Right ventricle myocardium superior (tissue), 1 donor: ENCODE results near the gene FAF1. TPM values are rescaled to one million over a fixed set of nuclear protein-coding genes. Genes with fewer than 3 reads are reported as not detected.

Source experiments
- ATAC-seq: fragments of 200-7000 bp; cut with Tn5 transposase; one replicate; pipeline ENCODE4 v1.9.1; 2020; ENCODE audit warnings: mild to moderate bottlenecking; ENCODE audit not compliant: poor library complexity
- DNase-seq: peaks from one replicate; pipeline ENCODE4 v3.0.0-alpha.2; 2020
- intact Hi-C: fragments of 100-400 bp; cut with DNase I; formaldehyde crosslinking; loops from one replicate; pipeline ENCODE4 v1.11.2; 2022
- total RNA-seq: library from RNA; stranded (reverse); fragmentation: NEBNext Ultra II Directional; extraction: Animal tissue kit (Norgen Biotek cat#: 25700); gene quantifications from one replicate; pipeline ENCODE4 v1.2.1, GENCODE V29; 2021
- donor health status: DM: no; HTN: yes; CAD: no; lungs with severe emphysema.

Gene FAF1
- total RNA-seq, 1 donor from 2014 or later: 88.1 TPM

DNA sequence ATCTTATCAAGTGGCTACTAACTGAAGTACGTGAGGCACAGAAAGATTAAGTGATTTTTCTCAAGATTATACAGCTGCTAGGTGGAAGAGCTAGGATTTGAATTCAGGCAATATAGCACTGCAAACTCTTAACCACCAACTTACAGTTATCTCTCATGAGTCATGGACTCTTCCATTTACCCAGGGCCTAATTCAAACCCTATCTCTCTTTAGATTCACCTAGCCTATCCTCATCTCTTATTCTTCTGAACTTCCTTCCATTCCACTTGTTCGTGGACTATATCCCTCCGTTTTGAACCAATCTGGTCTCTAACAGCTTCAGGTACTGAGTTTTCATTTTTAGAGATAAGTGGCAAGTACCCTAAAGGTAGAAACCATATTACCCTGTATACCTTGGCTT lies 444.0 kb downstream of the FAF1 start:
- intact Hi-C loops: no loop called here
- no peak for DNase-seq
- no peak for ATAC-seq

DNA sequence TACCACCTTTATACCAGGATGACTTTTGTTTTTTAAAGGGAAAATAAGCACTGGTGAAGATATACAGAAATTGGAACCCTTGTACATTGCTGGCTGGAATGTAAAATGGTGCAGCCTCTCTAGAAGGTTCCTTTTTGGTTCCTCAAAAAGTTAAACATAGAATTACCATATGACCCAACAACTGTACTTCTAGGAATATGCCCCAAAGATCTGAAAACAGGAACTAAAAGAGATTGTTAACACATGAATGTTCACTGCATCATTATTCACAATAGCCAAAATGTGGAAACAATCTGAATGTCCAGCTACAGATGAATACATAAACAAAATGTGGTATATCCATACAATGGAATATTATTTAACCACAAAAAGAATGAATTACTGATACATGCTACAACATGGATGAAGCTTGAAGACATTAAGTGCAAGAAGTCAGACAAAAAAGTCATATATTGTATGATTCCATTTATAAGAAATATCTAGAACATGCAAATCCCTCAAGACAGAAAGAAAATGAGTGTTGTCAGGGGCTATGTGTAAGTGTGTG lies 452.0 kb downstream of the FAF1 start:
- intact Hi-C loops: no loop called here

DNA sequence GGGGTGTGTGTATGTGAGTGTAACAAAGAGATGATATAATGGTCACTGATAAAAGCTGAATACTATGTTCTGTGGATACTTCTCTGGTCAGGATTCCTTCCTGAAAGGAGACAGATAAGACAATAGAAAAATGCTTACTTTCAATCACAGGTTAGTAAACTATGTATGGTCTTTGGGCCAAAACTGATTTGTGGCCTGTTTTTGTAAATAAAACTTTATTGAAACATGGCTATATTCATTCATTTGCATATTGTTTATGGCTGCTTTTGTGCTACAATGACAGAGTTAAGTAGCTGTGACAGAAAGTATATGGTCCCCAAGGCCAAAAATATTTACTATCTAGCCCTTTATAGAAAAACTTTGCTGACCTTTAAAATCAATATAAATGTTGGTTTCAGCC lies 454.6 kb downstream of the FAF1 start:
- ATAC-seq: no peak
- intact Hi-C loops: no loop called here

More for the DNA sequence above, 452.0 kb downstream of the FAF1 start:
- DNase-seq: no peak
- ATAC-seq: no peak

DNA sequence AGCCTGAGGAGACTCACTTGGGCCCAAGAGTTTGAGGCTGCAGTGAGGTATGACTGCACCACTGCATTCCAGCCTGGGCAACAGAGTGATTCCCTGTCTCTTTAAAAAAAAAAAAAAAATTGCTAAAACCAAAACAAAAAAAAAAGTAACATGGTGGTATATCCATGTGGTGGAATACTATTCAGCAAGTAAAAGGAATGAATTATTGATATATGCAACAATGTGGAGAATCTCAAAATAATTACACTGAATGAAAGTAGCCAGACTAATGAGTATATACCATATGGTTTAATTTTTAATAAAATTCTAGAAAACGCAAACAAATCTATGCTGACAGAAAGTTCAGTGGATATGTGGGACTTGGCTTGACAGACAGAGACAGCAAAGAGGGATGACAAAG lies 456.6 kb downstream of the FAF1 start:
- no peak for ATAC-seq
- DNase-seq: no peak
- intact Hi-C loops: no loop called here

More for the DNA sequence above, 454.6 kb downstream of the FAF1 start:
- DNase-seq: no peak

DNA sequence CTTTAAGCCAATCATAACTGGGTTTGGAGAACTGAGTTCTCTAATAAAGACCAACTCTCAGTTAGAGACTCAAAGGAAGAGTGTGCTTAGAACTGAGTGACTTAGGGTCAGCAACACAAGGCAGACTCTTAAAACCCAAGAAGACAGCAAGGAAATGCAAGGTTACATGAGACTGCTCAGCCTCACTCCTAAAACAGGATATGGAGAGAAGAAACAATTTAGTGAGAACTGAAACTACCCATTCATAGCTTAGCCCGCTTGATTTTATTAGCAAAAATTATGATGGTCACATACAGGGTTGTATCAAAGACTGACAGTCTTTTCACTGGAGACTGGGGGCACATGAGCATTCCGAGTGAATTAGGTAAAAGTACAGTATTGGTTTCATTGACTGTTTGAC lies 457.9 kb downstream of the FAF1 start:
- ATAC-seq (no peak), DNase-seq (no peak)
- intact Hi-C loops: no loop called here

- DNase-seq (no peak), ATAC-seq (no peak)
- intact Hi-C loops: no loop called here
These were observed 463.1 kb downstream of the FAF1 start for GRCh38 chr1:50497007-50497406.

DNA sequence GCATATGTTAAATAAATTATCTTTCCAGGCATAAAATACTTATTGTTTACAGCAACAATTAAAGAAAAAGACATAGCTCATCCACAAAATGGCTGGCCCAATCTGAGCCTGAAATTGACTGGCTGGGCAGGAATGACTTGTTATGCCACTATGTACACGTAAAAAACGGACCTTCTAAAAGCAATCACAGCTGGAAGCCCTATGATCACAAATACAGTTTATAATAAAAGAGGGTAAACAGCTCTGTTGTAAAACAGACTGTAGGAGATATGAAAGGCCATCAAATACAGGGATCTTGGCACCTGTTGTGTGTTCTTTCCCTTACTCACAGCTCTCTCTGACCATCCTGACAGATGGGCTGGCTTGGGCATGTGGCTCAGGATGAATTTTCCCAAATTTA lies 466.4 kb downstream of the FAF1 start:
- no peak for DNase-seq
- ATAC-seq: no peak
- intact Hi-C loops: no loop called here

GRCh38 chr1:50492142-50492541 lies 467.9 kb downstream of the FAF1 start:
- intact Hi-C loops: no loop called here
- DNase-seq: no peak
- no peak for ATAC-seq

DNA sequence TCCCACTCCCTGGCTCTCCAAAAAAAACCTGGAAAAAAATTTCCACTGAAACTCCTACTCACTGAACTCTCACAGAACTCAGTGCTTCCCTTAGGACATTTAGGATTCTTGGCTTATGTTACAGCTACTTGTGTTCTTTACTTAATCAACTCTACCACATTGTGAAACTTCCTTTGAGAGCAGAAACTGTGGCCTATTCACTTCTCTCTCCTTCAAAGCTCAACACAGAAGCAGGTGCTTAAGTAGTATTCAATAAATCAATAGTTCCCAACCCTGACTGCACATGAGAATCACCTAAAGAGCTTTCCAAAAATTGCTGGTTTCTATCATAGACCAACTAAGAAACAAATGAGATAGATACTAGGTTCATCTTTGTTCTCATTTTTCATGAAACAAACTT lies 468.9 kb downstream of the FAF1 start:
- intact Hi-C loops: no loop called here
- DNase-seq: no peak
- no peak for ATAC-seq

GRCh38 chr1:50490640-50491039 lies 469.4 kb downstream of the FAF1 start:
- intact Hi-C loops: no loop called here
- ATAC-seq (no peak), DNase-seq (no peak)

DNA sequence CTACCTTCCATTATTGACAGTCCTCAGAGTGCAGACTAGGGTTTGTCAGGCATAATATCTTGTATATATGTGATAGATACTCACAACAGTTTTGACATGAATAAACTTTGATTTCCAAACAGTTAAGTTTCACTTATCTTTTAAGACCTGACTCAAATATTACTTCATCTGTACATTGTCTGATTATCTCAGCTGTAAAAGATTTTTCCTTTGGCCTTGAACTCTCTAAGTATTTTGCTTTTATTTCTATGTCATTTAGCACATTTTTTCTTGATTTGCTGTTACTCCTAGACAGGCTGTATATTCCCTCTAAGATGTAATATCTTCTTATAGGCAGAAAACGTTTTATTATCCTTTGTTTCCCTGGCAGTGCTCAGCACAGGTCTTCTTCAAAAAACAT lies 471.2 kb downstream of the FAF1 start:
- DNase-seq (no peak), ATAC-seq (no peak)
- intact Hi-C loops: no loop called here

- intact Hi-C loops: no loop called here
- ATAC-seq (no peak), DNase-seq (no peak)
These were observed 471.7 kb downstream of the FAF1 start for GRCh38 chr1:50488356-50488755.

DNA sequence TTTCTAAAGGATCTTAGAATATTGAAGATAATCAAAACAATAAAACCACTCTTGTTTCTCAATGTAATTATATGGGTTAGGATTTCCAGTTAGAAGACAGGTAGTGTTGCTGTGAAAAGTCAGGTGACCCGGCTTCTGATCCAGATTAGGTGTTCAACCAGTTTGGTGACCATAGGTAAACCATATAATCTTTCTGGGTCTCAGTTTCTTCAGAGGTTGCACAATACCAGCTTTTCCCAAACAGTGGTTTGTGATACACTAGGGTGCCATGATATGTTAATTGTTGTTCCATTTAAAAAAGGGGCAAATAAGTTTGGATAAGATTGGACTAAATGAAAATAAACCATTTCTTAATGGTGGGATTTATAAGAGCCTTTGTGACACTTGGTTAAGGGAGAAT lies 472.3 kb downstream of the FAF1 start:
- intact Hi-C loops: no loop called here
- no peak for DNase-seq
- ATAC-seq: no peak

DNA sequence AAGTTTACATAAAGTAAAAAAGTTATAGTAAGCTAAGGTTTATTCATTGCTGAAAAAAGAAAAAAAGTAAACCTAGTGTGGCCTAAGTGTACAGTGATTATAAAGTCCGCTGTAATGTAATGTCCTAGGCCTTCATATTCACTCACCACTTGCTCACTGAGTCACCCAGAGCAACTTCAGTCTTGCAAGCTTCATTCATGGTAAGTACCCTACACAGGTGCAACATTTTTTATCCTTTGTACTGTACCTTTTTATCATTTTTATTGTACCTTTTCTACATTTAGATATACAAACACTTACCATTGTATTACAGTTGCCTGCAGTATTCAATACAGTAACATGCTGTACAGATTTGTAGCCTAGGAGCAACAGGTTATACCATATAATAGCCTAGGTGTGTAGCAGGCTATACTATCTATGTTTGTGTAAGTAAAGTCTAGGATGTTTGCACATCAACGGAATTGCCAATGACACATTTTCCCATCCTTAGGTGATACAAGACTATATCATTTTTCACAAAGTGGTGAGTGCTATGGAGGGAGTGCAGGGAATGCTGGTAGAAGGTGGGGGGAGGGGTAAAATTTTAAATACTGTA lies 478.8 kb downstream of the FAF1 start:
- DNase-seq: no peak
- no peak for ATAC-seq
- intact Hi-C loops: no loop called here

DNA sequence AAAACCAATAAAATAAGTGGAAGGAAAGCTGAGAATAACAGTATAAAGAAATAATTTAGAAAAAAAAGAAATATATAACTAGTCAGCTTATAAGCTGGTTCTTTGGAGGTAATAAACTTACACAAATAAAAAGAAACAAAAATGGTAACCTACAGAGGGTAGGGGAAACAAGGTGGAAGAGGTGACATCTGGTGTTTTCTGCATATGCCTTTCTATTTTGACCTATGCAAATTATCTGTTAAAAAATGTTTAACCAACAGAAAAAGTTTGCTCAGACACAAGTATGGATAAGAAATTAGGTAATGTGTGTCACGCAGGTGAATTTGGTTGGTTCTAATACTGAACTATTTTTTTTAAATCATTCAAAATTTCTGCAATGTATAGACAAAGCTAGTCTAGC lies 483.3 kb downstream of the FAF1 start:
- intact Hi-C loops: no loop called here
- ATAC-seq (no peak), DNase-seq (no peak)

DNA sequence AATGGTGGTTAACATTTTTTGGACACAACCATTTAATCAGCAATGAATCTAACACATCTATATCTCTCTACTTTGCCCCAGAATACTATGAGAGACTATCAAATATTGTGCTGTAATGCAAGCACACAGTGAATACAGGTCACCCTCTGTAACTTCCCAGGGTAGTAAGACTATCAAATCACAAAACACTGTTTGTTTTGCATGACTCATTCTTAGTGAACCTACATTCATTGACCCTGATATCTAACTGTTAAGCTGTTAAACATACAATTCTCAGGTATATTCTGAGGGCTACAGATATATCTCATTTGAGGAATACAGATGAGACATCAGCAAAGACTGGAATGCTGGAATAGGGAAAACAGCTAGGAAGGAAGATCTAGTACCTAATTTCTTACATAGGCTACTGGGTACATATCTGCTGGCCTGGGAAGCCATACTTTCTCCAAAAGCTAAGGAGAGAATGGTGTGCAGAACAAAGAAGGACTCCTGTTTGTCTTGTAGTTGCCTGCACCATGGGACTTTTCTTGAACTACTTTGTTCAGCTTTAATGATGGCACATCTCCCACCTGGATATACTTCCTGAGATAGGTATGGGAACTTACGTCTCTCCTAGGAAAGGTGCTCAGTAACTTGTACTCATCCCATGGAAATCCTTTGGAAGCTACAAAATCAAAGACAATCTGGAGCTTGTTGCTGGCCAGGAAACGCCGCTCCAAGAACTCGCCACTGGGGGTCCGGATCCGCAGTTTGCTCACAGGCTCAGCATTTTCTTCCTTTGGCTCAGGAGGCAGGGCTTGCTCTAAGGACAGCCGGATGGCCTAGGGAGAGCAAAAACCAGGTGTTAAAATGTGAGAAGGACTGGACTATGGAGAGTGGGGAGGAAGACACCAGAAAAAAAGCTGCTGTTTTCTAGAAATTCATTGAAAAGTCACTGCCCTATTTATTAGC lies 484.9 kb downstream of the FAF1 start:
- no peak for ATAC-seq
- intact Hi-C loops: no loop called here
- no peak for DNase-seq

GRCh38 chr1:50473513-50473912 lies 486.6 kb downstream of the FAF1 start:
- intact Hi-C loops: no loop called here
- ATAC-seq (no peak), DNase-seq (no peak)

DNA sequence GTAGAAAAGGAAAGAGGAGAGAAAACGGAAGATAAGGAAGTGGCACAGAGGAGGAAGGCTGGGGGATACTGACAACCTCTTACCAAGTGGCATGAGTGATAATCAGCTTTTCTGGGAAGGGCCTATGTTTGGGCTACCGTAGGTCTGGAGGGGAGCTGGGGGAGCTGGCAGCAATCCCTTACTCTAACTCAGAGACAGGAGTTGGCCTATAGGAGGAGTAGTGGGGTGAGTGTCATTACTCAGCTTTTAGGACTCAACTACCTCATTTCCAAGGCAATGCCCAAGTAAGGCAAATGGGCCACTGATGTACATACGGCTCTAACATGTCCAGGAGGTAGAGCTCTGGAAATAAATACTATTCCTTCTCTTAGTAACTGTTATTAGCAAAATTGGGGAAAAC lies 488.1 kb downstream of the FAF1 start:
- no peak for ATAC-seq
- intact Hi-C loops: no loop called here

GRCh38 chr1:50462964-50463363 lies 497.1 kb downstream of the FAF1 start:
- ATAC-seq (no peak), DNase-seq (no peak)
- intact Hi-C loops: no loop called here

More for the DNA sequence above, 488.1 kb downstream of the FAF1 start:
- DNase-seq: no peak

DNA sequence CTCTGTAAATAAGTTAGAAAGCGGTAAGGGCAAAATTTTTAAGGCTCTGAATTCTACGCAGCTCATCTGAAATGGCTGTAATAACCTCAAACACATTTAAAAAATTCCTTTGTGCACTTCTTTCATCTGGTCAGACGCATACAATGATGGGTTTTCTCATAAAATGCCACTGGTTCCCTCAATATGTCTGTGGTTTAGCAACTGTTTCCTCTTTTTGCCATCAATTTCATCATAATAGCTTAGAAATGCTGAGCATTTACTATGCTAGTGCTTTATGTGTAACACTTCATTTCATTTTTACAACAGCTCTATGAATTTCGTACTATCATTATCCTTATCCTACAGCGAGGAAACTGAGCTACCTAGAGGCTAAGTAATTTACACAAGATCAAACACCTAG lies 501.6 kb downstream of the FAF1 start:
- ATAC-seq: no peak
- intact Hi-C loops: no loop called here
- DNase-seq: no peak
